CD4-positive, CD25-positive, alpha-beta regulatory T cell (primary cell): ENCODE data around the gene LMAN1. TPM values are rescaled to one million over a fixed set of nuclear protein-coding genes. Genes with fewer than 3 reads are reported as not detected.

Source experiments
- ATAC-seq, 2 donors: fragments of 150-1000 bp; cut with Tn5 transposase; one replicate each; pipeline ENCODE4 v1.10.0; 2021; ENCODE audit warnings: low read depth in 2 of 2, moderate number of reproducible peaks in 2 of 2, moderate library complexity in 1 of 2
- DNase-seq, 3 donors: peaks; one replicate each; pipeline versions ENCODE4 v3.0.0 to v3.0.0-alpha.2; 2012 to 2022; ENCODE audit warnings: mixed read lengths in 1 of 3
- H3K27ac ChIP-seq: one replicate; pipeline ENCODE4 v1.7.0; 2013; ENCODE audit warnings: mild to moderate bottlenecking, low read length; ENCODE audit not compliant: insufficient read depth, poor library complexity, severe bottlenecking
- H3K27me3 ChIP-seq: one replicate; pipeline ENCODE4 v1.7.0; 2013; ENCODE audit warnings: low read length; ENCODE audit not compliant: control insufficient read depth, insufficient read depth
- H3K36me3 ChIP-seq: one replicate; pipeline ENCODE4 v1.7.0; 2013; ENCODE audit warnings: mild to moderate bottlenecking, low read length, moderate library complexity; ENCODE audit not compliant: control insufficient read depth, insufficient read depth
- H3K4me1 ChIP-seq: 2 replicates; pipeline ENCODE4 v1.7.0; 2013; ENCODE audit warnings: mild to moderate bottlenecking, low read length; ENCODE audit not compliant: insufficient read depth, control insufficient read depth, poor library complexity, severe bottlenecking
- H3K4me3 ChIP-seq: one replicate; pipeline ENCODE4 v1.7.0; 2013; ENCODE audit warnings: low read depth, mild to moderate bottlenecking, low read length, moderate library complexity
- H3K9me3 ChIP-seq, 2 experiments: 1 replicate in 1 of 2; 2 replicates in 1 of 2; pipeline ENCODE4 v1.7.0; 2013; ENCODE audit warnings: low read length in 2 of 2, mild to moderate bottlenecking in 1 of 2, moderate library complexity in 1 of 2; ENCODE audit not compliant: control insufficient read depth in 2 of 2
- H3K27ac Mint-ChIP-seq, 3 donors: one replicate each; pipeline ENCODE4 v1.8.0; 2020 to 2022; ENCODE audit warnings: mild to moderate bottlenecking in 3 of 3, mixed read lengths in 3 of 3, moderate library complexity in 2 of 3
- H3K27me3 Mint-ChIP-seq: one replicate; pipeline ENCODE4 v1.8.0; 2022; ENCODE audit warnings: mild to moderate bottlenecking, mixed read lengths
- H3K36me3 Mint-ChIP-seq: one replicate; pipeline ENCODE4 v1.8.0; 2020; ENCODE audit warnings: mixed read lengths
- H3K4me1 Mint-ChIP-seq, 4 donors: one replicate each; pipeline ENCODE4 v1.8.0; 2020 to 2022; ENCODE audit warnings: mixed read lengths in 4 of 4, mild to moderate bottlenecking in 1 of 4
- H3K4me3 Mint-ChIP-seq, 4 donors: one replicate each; pipeline ENCODE4 v1.8.0; 2020 to 2022; ENCODE audit warnings: mild to moderate bottlenecking in 4 of 4, mixed read lengths in 4 of 4, moderate library complexity in 3 of 4
- H3K9me3 Mint-ChIP-seq, 7 donors: one replicate each; pipeline ENCODE4 v1.8.0; 2020 to 2022; ENCODE audit warnings: mixed read lengths in 7 of 7, mild to moderate bottlenecking in 3 of 7, moderate library complexity in 2 of 7
- polyA plus RNA-seq, 4 donors: library from polyadenylated mRNA; unstranded; fragments of 300-500 nt; fragmentation: Illumina TruSeq; gene quantifications; one replicate each; pipeline ENCODE4 v1.2.3, GENCODE V29; 2021
- total RNA-seq: library from RNA; stranded (reverse); gene quantifications from one replicate; pipeline ENCODE4 v1.2.3, GENCODE V29; 2022

Gene LMAN1
- total and polyA plus RNA-seq, 5 donors from 2014 or later = 25.3 to 51.3 (median 36.3) TPM

- H3K27ac ChIP-seq = no peak overlapping the region
- Mint-ChIP-seq H3K4me3 (no peak overlapping the region), H3K36me3 (no peaks in the 10 kb centered on the region), H3K27ac (no peak overlapping the region), H3K4me1 (no peaks in the 10 kb centered on the region), H3K9me3 (no peaks in the 10 kb centered on the region), H3K27me3 (peaks cover 12% of the 10 kb centered on the region)
- ATAC-seq (no peak), DNase-seq (no peak)
- H3K27me3 ChIP-seq = peaks cover 11% of the 10 kb centered on the region
- H3K4me1 ChIP-seq = no peaks in the 10 kb centered on the region
- no peak overlapping the region for H3K4me3 ChIP-seq
- H3K9me3 ChIP-seq = no peaks in the 10 kb centered on the region
- H3K36me3 ChIP-seq = no peaks in the 10 kb centered on the region
Measured at GRCh38 chr18:59379772-59380522, 20.9 kb upstream of the LMAN1 start.

GRCh38 chr18:59377613-59378337 lies 18.7 kb upstream of the LMAN1 start:
- peaks cover 11% of the 10 kb centered on the region for H3K27me3 ChIP-seq
- DNase-seq = no peak
- ATAC-seq = no peak
- Mint-ChIP-seq H3K27me3 (peaks cover 13% of the 10 kb centered on the region), H3K4me3 (no peak overlapping the region), H3K9me3 (peaks cover 0 to under 1% (median 0%) of the 10 kb centered on the region in 7 donors), H3K27ac (no peak overlapping the region), H3K4me1 (peaks cover 0 to 2% (median 0%) of the 10 kb centered on the region in 4 donors), H3K36me3 (no peaks in the 10 kb centered on the region)
- no peaks in the 10 kb centered on the region for H3K9me3 ChIP-seq
- no peak overlapping the region for H3K27ac ChIP-seq
- H3K36me3 ChIP-seq = no peaks in the 10 kb centered on the region
- H3K4me1 ChIP-seq = no peaks in the 10 kb centered on the region
- no peak overlapping the region for H3K4me3 ChIP-seq

DNA sequence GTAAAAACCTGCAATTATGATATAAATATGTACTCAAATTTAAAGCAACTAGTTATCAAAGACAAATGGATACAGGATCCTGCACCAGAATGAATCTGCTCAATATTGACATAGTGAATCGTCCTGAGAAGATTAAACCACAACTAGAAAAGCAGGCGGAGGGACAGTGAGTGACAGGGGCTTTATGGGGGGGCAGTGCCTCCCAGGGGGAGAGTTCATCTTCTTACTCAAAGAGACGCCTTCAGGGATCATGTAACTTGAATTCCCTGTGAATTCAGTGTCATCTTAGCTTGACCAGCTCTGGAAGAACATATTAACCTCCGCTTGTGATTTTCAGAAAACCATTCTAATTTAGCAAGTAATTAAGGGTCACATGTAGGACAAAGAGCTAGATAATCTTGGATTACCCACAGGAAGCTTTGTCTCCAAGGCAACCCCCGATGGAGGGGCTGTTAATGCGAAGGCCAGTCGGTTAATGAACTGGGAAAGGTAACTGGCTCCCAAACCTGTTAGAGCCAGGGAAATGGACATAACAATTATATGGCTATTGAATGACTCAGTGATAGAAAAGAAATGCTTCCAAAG lies 17.4 kb upstream of the LMAN1 start:
- H3K4me1 ChIP-seq = no peaks in the 10 kb centered on the region
- H3K4me3 ChIP-seq = no peak overlapping the region
- no peaks in the 10 kb centered on the region for H3K9me3 ChIP-seq
- Mint-ChIP-seq H3K27me3 (peaks cover 18% of the 10 kb centered on the region), H3K4me1 (peaks cover 0 to 2% (median 0%) of the 10 kb centered on the region in 4 donors), H3K4me3 (no peak overlapping the region), H3K27ac (no peak overlapping the region), H3K36me3 (no peaks in the 10 kb centered on the region), H3K9me3 (peaks cover 0 to 5% (median 0%) of the 10 kb centered on the region in 7 donors)
- DNase-seq = no peak
- no peak overlapping the region for H3K27ac ChIP-seq
- peaks cover 14% of the 10 kb centered on the region for H3K27me3 ChIP-seq
- H3K36me3 ChIP-seq = no peaks in the 10 kb centered on the region
- ATAC-seq = no peak

DNA sequence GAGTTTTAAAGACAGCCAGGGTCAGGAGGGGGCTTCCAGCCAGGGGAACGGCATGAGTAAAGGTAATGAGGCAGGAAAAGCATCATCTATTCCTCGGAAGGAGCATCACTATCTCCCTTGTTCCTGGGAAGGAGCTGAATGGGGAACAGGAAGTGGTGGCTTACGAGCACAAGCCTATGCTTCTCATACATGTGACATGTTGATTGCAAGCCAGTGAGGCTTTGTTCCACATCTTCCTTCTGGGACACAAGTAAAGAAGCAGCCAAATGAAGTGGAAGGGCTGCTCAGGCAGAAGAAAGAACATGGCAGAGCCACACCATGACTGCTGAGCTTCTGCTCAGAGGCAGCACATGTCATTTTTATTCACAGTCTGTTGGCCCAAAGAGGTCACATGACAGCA lies 15.1 kb upstream of the LMAN1 start:
- Histone ChIP-seq H3K27ac (no peak overlapping the region), H3K4me1 (no peaks in the 10 kb centered on the region), H3K9me3 (no peaks in the 10 kb centered on the region), H3K36me3 (no peaks in the 10 kb centered on the region), H3K4me3 (no peak overlapping the region), H3K27me3 (peaks cover 18% of the 10 kb centered on the region)
- no peak overlapping the region for H3K27ac Mint-ChIP-seq
- ATAC-seq (no peak), DNase-seq (no peak)
- no peaks in the 10 kb centered on the region for H3K36me3 Mint-ChIP-seq
- peaks cover 15% of the 10 kb centered on the region for H3K27me3 Mint-ChIP-seq
- H3K4me3 Mint-ChIP-seq = no peak overlapping the region
- peaks cover 0 to 2% (median 0%) of the 10 kb centered on the region in 4 donors for H3K4me1 Mint-ChIP-seq
- peaks cover 0 to 5% (median 0%) of the 10 kb centered on the region in 7 donors for H3K9me3 Mint-ChIP-seq

- Mint-ChIP-seq H3K4me1 (peaks cover 0 to 2% (median 0%) of the 10 kb centered on the region in 4 donors), H3K9me3 (peaks cover 0 to 5% (median 0%) of the 10 kb centered on the region in 7 donors), H3K27me3 (peaks cover 11% of the 10 kb centered on the region), H3K27ac (no peak overlapping the region), H3K4me3 (no peak overlapping the region), H3K36me3 (no peaks in the 10 kb centered on the region)
- Histone ChIP-seq H3K27ac (no peak overlapping the region), H3K27me3 (peaks cover 14% of the 10 kb centered on the region), H3K36me3 (no peaks in the 10 kb centered on the region), H3K9me3 (no peaks in the 10 kb centered on the region), H3K4me1 (no peaks in the 10 kb centered on the region), H3K4me3 (no peak overlapping the region)
- ATAC-seq (no peak), DNase-seq (no peak)
Measured at GRCh38 chr18:59372975-59373374, 13.9 kb upstream of the LMAN1 start.

DNA sequence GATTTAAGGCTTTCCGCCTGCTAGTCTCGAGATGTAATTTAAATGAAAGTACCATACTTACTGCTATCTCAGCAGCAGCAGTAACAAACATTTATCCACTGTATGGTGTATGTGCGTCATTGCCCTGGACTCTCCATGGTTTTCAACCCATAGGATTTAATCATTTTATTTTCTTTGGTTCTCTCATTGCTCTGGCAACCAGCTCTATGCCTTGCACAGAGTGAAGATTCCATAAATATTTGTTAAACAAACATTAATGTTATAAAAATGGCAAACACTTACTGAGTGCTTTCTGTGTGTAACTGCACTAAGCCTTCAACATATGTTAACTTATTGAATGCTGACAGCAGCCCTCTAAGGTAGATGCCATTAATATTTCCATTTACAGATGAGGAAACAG lies 1.3 kb upstream of the LMAN1 start:
- H3K4me3 Mint-ChIP-seq = peak overlapping the region; percentile 64 to 100 (median 92)

GRCh38 chr18:59359576-59359952 lies 499 bp upstream of the LMAN1 start:
- peaks cover 29% of the 10 kb centered on the region for H3K4me1 ChIP-seq
- no peak for DNase-seq
- H3K27ac ChIP-seq = peak overlapping the region; percentile 92
- peak overlapping the region; percentile 86 to 100 (median 93) for H3K4me3 Mint-ChIP-seq
- peaks cover 1% of the 10 kb centered on the region for H3K27me3 ChIP-seq
- peaks cover 15% of the 10 kb centered on the region for H3K27me3 Mint-ChIP-seq
- no peak for ATAC-seq
- no peaks in the 10 kb centered on the region for H3K9me3 ChIP-seq
- H3K4me1 Mint-ChIP-seq = peaks cover 11 to 46% (median 33%) of the 10 kb centered on the region in 4 donors
- H3K36me3 Mint-ChIP-seq = peaks cover 7% of the 10 kb centered on the region
- H3K27ac Mint-ChIP-seq = peak overlapping the region in 2 of 3 donors; percentile 52 to 93
- H3K9me3 Mint-ChIP-seq = no peaks in the 10 kb centered on the region
- H3K36me3 ChIP-seq = peaks cover 7% of the 10 kb centered on the region
- H3K4me3 ChIP-seq = peak overlapping the region; percentile 91

More for the DNA sequence above, 1.3 kb upstream of the LMAN1 start:
- Mint-ChIP-seq H3K27me3 (peaks cover 15% of the 10 kb centered on the region), H3K9me3 (no peaks in the 10 kb centered on the region), H3K36me3 (peaks cover 2% of the 10 kb centered on the region), H3K27ac (no peak overlapping the region), H3K4me1 (peaks cover 11 to 42% (median 29%) of the 10 kb centered on the region in 4 donors)
- peaks cover 2% of the 10 kb centered on the region for H3K36me3 ChIP-seq
- H3K4me1 ChIP-seq = peaks cover 29% of the 10 kb centered on the region
- DNase-seq = no peak
- no peak overlapping the region for H3K27ac ChIP-seq
- ATAC-seq = no peak
- H3K4me3 ChIP-seq = peak overlapping the region; percentile 91
- H3K9me3 ChIP-seq = no peaks in the 10 kb centered on the region
- H3K27me3 ChIP-seq = peaks cover 3% of the 10 kb centered on the region
